GM18858 (cell line): ENCODE results near the gene SP2.

Source experiments
- ATAC-seq: cut with Tn5 transposase; IDR thresholded peaks from one replicate; pipeline ENCODE4 v1.9.1; 2021; ENCODE audit not compliant: unreplicated experiment

Gene SP2

DNA sequence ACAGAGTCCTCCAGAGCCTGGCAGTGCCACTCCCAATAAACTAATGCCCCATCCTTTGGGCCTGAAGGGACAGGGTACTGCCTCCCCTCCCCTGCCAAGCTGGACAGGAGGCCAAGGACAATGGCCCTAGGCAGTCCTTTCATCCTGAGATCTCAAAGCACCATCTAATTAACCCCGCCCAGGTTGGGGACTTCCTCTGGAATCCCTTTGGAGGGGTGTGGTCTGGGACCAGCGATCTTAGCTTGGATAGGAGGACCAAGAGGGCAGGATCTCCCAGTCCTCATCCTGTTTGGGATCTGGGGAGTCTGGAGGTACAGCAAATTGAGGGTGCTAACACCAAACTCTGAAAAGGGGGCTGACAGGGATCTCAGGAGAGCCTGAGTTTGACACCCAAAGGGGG, 26.9 kb upstream of the SP2 start:
- ATAC-seq: no peak

GRCh38 chr17:47870056-47870455, 26.0 kb upstream of the SP2 start:
- no peak for ATAC-seq

- ATAC-seq: no peak
Observed at GRCh38 chr17:47871048-47871447, 25.0 kb upstream of the SP2 start.

DNA sequence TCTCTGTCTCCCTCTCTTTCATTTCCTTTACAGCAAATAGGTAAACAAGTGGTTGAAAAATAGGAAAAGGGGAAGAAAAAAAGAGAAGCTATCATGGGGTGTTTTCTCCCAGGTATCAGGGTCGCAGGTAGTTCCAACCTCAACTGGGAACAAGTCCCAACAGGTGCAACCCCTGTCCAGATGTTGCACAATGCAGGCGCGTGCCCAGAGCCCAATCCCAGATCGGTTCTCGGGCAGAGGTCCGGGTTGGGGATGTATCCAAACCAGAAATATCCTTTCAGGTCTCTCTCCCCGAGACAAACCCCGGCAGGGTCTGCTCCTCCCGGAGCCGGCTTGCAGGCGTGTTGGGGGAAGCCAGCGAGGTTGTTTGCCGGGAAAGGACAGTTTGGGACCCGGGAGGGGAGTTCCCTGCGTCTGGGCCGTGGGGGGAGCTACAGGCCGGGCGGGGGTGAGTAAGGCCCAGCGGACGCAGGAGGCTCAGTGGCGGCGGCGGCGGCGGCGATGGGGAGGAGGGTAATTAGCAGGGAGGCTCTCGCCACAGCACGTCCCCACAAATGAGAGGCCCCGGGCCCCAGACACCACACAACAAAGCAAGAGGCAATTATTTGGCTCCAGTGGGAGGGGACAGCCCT, 23.9 kb upstream of the SP2 start:
- ATAC-seq: no peak

DNA sequence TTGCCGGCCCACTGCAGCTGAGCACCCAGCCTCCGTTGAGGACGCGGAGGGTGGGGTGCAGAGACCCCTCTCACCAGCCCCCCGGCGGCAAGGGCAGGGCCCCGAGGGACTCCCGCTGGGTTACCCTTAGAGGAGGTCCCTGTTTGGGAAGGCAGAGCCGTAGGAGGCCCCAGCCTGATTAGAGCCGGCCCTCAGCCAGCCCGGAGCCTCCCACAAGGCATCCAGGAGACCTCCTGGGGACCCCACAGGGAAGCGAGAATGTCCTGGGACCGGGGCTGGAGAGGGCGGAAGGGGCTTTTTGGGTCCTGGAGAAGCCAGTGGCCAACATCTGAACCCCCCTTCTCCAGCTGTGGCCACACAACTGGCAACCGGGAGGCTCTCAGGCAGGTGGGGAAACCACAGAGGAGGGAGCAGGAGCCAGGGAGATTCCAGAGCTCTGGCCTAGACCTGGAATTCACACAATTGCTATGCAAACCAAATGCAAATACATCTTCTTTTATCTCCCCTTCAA, 23.3 kb upstream of the SP2 start:
- no peak for ATAC-seq

DNA sequence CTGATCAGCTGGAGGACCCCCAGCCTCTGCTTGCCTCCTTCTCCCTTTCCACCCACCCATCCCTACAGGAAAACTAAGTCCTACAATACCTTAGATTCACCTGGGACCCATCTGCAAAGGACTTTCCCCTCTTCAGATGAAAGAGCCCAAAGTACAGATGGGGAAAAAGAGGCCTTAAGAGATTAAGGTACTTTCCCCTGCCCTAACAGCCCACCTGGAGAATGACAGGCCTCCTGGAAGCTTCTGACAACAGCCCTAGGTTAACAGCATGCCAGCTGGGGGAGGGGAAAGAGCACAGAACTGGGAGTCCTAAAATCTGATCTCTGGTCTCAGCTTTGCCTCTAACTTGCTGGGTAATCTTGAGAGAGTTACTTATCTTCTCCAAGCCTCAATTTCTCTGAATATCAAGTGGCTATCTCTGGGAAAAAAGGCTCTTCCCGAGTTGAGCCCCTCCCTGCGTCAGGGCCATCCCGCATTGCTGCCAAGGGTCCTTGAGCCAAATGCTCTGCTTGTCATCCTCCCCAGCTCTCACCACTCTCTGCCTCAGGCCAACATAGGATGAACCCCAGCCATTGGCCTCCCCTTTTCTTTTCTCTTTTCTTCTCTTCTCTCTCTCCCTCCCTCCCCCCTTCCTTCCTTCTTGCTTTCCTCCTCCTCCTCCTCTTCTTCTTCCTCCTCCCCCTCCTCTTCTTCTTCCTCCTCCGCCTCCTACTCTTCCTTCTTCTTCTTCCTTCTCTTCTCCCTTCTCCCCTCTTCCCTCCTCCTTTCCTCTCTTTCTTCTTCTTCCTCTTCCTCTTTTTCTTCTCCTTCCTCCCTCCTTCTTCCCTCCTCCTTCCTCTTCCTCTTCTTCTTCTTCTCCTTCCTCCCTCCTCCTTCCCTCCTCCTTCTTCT, 22.6 kb upstream of the SP2 start:
- no peak for ATAC-seq

- ATAC-seq: no peak
Observed at GRCh38 chr17:47875011-47875985, 20.7 kb upstream of the SP2 start.

GRCh38 chr17:47877368-47878034, 18.5 kb upstream of the SP2 start:
- ATAC-seq: no peak

- no peak for ATAC-seq
Observed at GRCh38 chr17:47878203-47879027, 17.6 kb upstream of the SP2 start.

DNA sequence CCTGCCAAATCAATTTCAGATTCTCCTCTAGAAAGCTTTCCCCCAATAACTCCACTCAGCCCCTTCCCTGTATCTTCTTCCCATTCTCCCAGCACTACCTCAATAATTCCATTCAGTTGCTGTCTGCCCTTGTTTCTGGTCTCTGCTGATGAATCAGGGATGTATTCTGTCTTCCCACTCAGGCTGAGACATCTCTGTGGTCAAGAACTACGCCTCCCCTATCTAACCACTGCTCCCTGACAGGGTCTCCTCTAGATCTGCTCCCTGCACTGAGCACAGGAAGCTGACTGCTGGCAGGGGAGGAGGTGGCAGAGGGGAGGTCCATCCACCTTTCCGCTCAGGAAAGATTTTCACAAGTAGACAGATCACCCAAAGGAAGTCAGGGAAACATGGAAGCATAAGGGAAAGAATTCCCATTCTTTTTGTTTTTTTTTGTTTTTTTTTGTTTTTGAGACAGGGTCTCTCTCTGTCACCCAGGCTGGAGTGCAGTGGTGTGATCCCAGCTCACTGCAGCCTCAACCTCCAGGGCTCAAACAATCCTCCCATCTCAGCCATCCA, 16.9 kb upstream of the SP2 start:
- ATAC-seq: no peak

DNA sequence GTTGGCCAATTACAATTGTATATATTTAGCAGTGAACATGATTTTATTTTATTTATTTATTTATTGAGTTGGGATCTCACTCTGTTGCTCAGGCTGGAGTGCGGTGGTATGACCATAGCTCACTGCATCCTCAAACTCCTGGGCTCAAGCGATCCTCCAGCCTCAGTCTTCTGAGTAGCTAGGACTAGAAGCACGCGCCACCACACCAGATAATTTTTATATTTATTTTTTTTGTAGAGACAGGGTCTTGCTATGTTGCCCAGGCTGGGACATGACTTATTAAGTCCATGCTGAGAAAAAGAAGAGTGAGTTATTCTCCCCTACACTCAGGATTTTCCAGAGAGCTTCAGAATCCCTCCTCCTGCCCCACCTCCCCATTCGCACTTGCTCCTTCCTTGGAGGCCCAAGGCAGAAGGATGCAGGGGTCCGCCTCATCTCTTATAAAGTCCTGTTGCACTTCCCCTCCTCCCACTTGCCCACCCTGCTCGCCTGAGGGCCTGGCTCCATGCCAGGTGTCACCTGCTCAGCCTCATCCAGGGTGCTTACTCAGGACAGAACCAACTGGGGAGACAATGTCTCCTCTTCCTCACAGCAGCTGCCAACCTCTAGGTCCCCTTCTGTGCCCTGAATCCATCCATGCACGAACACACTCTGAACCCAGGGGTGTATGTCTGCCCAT, 16.1 kb upstream of the SP2 start:
- no peak for ATAC-seq

DNA sequence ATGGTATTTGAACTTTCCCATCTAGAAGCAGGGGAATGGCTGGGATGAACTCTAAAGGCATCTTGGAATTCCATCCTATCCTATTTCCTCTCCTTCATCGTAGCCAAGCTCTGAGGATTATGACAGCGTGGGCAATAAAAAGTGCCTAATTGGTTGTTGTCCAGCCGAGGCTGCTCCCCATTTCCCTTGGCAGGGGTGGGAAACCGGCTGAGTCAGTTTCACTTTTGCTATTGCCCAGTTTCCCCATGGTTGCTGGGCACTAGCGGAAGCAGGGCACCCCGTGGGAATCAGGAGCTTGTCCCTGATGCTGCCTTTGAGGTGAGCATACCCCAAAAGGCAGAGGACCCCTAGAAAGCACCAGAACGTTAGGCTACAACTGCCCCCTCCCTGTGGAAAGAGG, 13.8 kb upstream of the SP2 start:
- ATAC-seq: no peak

- no peak for ATAC-seq
Observed at GRCh38 chr17:47882695-47883588, 13.1 kb upstream of the SP2 start.

- no peak for ATAC-seq
Observed at GRCh38 chr17:47883589-47884426, 12.2 kb upstream of the SP2 start.

GRCh38 chr17:47884427-47884740, 11.7 kb upstream of the SP2 start:
- no peak for ATAC-seq

- ATAC-seq: no peak
Observed at GRCh38 chr17:47884905-47885730, 10.9 kb upstream of the SP2 start.
